HG03066 (cell line): ENCODE results near the gene SNAPIN.
"Not testable (repeated sequence)": the region's sequence is repeated elsewhere in the genome, so short reads cannot be mapped to it uniquely, and the experiment has no call there.

Experiments used
- ATAC-seq: cut with Tn5 transposase; IDR thresholded peaks from one replicate; pipeline ENCODE4 v1.9.1; 2021; ENCODE audit warnings: low read depth; ENCODE audit not compliant: unreplicated experiment

Gene SNAPIN

GRCh38 chr1:153643816-153644215, 14.7 kb upstream of the SNAPIN start:
- no peak for ATAC-seq

GRCh38 chr1:153646672-153647345, 11.7 kb upstream of the SNAPIN start:
- ATAC-seq, result no peak

- no peak for ATAC-seq
These were observed 11.2 kb upstream of the SNAPIN start for GRCh38 chr1:153647346-153647714.

- ATAC-seq, result no peak
These were observed 10.4 kb upstream of the SNAPIN start for GRCh38 chr1:153648000-153648643.

- ATAC-seq, result no peak
These were observed 9.2 kb upstream of the SNAPIN start for GRCh38 chr1:153649137-153649862.

GRCh38 chr1:153649863-153650235, 8.7 kb upstream of the SNAPIN start:
- no peak for ATAC-seq

- ATAC-seq, result no peak
These were observed 6.7 kb upstream of the SNAPIN start for GRCh38 chr1:153651771-153652170.

- no peak for ATAC-seq
These were observed 5.5 kb upstream of the SNAPIN start for GRCh38 chr1:153652805-153653500.

- ATAC-seq, result no peak
These were observed 3.2 kb upstream of the SNAPIN start for GRCh38 chr1:153655333-153655732.

GRCh38 chr1:153659175-153659534, 652 bp downstream of the SNAPIN start:
- ATAC-seq, result no peak

GRCh38 chr1:153659656-153660055, 1.2 kb downstream of the SNAPIN start:
- ATAC-seq, result no peak

GRCh38 chr1:153661111-153661708, 2.7 kb downstream of the SNAPIN start:
- no peak for ATAC-seq

GRCh38 chr1:153662269-153662668, 3.8 kb downstream of the SNAPIN start:
- ATAC-seq, result no peak

- no peak for ATAC-seq
These were observed 4.7 kb downstream of the SNAPIN start for GRCh38 chr1:153663211-153663610.

- no peak for ATAC-seq
These were observed 8.9 kb downstream of the SNAPIN start for GRCh38 chr1:153667439-153667838.

- not testable (repeated sequence) for ATAC-seq
These were observed 10.2 kb downstream of the SNAPIN start for GRCh38 chr1:153668672-153669071.

- no peak for ATAC-seq
These were observed 11.1 kb downstream of the SNAPIN start for GRCh38 chr1:153669606-153670005.

- no peak for ATAC-seq
These were observed 11.9 kb downstream of the SNAPIN start for GRCh38 chr1:153670257-153670858.

GRCh38 chr1:153670859-153671627, 12.5 kb downstream of the SNAPIN start, which contains the start of gene ILF2:
Gene ILF2, minus strand, starts transcription at chr1:153670993. Its CDS starts 71 bp downstream, at chr1:153670922.
- ATAC-seq, result peak; percentile 97
